AG20443 (cell line): Measurements from ENCODE around the gene ADK.
"Not testable (repeated sequence)": the region's sequence is repeated elsewhere in the genome, so short reads cannot be mapped to it uniquely, and the experiment has no call there.

Source experiments
- DNase-seq: peaks from one replicate; pipeline ENCODE4 v3.0.0; 2012; ENCODE audit warnings: low spot score, mixed read lengths

Gene ADK

DNA sequence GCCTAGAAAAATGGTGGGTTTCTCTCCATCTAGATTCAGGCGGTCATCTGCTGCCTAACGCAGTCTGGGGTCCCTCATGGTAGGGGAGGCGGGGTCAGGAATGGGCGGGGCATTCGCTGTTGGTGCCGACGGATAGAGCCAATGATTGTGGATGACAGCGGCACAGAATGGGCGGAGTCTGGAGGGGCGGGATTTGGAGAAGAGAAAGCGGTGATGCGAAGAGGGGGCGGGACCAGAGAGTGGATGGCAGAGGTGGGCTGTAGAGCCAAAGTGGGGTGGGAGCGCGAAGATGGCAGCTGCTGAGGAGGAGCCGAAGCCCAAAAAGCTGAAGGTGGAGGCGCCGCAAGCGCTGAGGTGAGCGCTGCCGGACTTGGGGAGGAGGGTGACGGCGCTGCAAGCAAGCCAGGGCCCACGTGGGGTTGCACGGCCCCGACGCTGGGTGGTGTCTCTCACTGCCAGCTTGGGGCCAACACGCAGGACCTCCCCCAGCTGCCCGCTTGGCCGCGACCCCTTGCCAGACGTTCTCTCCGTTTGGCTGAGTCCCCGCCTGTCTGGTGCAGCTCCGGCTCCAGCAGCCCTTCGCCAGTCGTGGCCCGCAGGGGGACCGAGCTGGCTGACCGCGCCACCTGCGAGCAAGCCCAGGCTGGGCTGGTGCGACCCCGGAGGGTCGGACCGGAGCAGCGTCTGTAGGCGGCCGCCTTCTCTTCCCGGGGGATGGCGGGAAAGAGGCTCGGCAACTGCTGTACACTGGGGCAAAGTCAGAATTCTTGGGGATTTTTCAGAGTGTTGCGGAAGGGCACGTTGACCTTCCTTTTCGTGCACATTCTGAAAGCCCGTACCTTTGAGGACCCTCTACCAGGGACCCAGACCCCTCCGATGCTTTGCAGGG is at the start of gene ADK:
ADK (plus strand) TSS at position 232 of the 889 bp plus-strand sequence; CDS start at position 290, 58 bp downstream.
- peak; percentile 99 for DNase-seq

- DNase-seq = peak; percentile 37
These were observed 47.3 kb upstream of the ADK start for GRCh38 chr10:74103560-74104258.

DNA sequence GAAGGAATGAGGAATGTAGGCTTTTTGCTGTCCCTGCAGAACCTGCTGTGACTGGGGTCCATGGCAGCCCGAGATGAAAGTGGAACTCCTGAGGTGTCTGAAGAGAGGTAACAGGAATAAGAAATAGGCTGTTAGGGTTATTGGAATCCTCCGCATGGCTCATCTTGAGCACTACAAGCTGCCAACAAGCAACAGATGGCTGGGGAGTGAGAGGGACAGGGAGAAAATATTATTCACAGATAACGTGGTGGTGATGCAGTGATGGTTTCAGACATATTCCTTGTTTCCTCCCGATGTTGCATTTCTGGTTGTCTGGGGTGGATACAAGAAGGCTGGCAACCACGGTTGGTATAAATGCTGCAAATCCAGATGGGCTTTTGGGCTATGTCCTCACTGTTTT is 46.5 kb upstream of the ADK start:
- no peak for DNase-seq

GRCh38 chr10:74104996-74105395 is 46.0 kb upstream of the ADK start:
- no peak for DNase-seq

- no peak for DNase-seq
These were observed 43.6 kb upstream of the ADK start for GRCh38 chr10:74107391-74107790.

DNA sequence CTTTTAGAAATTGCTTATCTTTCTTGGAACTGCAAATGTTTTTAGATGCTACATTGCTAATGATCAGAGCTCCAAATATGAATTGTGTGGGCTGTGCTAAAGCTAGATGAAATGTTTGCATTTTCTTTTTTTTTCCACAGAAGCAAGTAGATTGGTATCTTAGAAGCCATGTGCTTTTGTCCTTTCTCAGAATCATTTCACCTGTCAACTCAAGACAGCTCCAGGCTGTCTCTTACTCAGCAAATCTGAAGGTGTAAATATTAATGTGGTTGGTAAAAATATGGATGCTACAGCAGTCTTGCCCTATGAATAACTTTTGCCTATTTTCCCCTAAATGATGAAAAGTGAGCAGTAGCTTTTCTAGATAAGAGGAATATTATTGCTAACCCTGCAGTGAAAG is 41.6 kb upstream of the ADK start:
- DNase-seq = no peak

GRCh38 chr10:74110120-74110519 is 40.9 kb upstream of the ADK start:
- no peak for DNase-seq

GRCh38 chr10:74111799-74112198 is 39.2 kb upstream of the ADK start:
- DNase-seq = no peak

GRCh38 chr10:74113546-74113945 is 37.5 kb upstream of the ADK start:
- no peak for DNase-seq

DNA sequence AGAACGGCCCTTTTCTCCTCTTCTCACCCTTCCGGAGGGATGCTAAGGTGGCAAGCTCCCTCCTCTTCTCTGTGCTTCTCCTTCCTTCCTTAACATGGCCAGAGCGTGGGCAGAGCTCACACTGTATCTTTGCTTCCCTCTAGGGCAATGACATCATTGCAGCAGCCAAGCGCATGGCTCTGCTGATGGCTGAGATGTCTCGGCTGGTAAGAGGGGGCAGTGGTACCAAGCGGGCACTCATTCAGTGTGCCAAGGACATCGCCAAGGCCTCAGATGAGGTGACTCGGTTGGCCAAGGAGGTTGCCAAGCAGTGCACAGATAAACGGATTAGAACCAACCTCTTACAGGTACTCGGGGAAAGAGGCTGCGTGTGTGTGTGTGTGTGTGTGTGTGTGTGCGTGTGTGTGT is 37.0 kb upstream of the ADK start:
- no peak for DNase-seq

- DNase-seq = no peak
These were observed 33.3 kb upstream of the ADK start for GRCh38 chr10:74117738-74118137.

- peak; percentile 68 for DNase-seq
These were observed 32.2 kb upstream of the ADK start for GRCh38 chr10:74118804-74119203.

DNA sequence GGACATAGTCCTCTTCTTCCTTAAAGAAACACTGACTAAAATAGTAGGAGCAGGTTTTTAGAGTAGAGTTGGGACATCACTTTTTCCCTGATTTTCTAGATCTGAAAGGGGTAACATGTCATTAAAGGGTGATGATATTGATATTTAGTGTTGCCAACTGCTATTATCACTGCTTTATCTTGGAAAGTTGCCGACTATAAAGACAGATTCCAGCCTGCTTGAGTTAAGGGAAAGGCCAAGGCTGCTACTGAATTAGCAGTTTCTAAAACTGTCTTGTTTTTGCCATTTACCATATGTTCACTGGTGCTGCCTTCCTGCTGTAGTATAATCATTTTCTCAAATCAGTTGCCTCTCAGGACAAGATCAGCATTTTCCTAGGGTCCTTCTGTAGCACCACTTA is 30.1 kb upstream of the ADK start:
- DNase-seq = no peak

- no peak for DNase-seq
These were observed 29.7 kb upstream of the ADK start for GRCh38 chr10:74121368-74121767.

GRCh38 chr10:74122060-74122459 is 29.0 kb upstream of the ADK start:
- DNase-seq = no peak

GRCh38 chr10:74123081-74123480 is 27.9 kb upstream of the ADK start:
- DNase-seq = no peak

- no peak for DNase-seq
These were observed 16.8 kb upstream of the ADK start for GRCh38 chr10:74133923-74134820.

DNA sequence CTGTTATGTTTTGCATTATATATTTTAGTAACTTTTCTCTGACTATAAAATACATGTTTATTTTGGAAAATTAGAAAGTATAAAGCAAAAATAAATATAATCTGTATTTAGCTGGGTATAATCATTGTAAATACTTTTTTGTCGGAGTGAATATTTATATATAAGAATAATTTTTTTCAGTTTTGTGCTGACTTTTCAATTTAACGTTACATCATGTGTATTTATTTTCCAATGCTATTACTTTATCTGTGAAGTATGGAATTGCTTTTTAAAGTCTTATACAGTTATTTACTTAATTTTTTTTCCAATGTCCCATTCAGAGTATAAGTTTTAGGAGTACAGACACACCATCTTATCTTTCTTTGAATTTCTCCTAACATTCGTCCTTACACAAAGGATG is 15.6 kb upstream of the ADK start:
- no peak for DNase-seq

GRCh38 chr10:74137992-74138391 is 13.0 kb upstream of the ADK start:
- DNase-seq = no peak

GRCh38 chr10:74138596-74138995 is 12.4 kb upstream of the ADK start:
- DNase-seq = not testable (repeated sequence)

GRCh38 chr10:74139981-74140380 is 11.0 kb upstream of the ADK start:
- DNase-seq = no peak

DNA sequence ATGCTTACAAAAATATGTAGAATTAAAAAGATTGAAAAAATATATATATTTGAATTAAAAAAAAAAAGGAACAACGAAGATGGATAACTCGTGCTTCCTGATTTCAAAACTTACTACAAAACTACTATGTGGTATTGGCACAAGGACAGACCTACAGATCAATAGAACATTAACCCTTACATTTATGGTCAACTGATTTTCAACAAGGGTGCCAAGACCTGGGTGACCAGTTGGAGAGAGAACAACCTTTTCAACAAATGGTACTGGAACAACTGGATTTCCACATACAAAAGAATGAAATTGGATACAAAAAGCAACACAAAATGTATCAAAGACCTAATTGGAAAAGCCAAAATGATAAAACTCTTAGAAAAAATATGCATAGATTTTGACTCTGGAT is 10.5 kb upstream of the ADK start:
- DNase-seq = no peak
